A673 (cell line): ENCODE measurements around the gene CD5L.

Source experiments
- EZH2 ChIP-seq: fragments of 200-600 bp; sonication (generic); IDR thresholded peaks from 2 replicates; pipeline ENCODE4 v1.6.1; 2017; ENCODE audit warnings: borderline replicate concordance, low read depth, mild to moderate bottlenecking, mixed read lengths, antibody characterized with exemption, low read length; ENCODE audit not compliant: poor library complexity, severe bottlenecking
- TF ChIP-seq, protein P1 (sequence below): fragments of 300-800, 200-600 bp; sonication (generic); conservative IDR thresholded peaks from 2 replicates; pipeline ENCODE4 v1.5.1; 2017; ENCODE audit warnings: low read depth, mild to moderate bottlenecking, antibody characterized with exemption, low read length, moderate library complexity, mixed read lengths

DNA sequence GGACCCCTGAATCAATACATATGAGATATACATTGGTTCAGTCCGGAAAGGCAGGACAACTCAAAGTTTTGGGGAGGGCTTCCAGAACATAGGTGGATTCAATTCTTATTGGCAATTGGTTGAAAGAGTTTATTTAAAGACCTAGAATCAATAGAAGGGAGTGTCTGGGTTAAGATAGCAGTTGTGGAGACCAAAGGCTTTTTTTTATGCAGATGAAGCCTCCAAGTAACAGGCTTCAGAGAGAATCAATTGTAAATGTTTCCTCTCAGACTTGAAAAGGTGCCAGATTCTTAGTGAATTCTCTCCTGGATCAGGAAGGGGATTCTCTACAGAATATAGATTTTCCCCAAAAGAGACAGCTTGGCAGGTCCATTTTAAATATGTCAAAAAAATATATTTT, 27.0 kb upstream of the CD5L start:
- TF ChIP-seq, protein P1, sequence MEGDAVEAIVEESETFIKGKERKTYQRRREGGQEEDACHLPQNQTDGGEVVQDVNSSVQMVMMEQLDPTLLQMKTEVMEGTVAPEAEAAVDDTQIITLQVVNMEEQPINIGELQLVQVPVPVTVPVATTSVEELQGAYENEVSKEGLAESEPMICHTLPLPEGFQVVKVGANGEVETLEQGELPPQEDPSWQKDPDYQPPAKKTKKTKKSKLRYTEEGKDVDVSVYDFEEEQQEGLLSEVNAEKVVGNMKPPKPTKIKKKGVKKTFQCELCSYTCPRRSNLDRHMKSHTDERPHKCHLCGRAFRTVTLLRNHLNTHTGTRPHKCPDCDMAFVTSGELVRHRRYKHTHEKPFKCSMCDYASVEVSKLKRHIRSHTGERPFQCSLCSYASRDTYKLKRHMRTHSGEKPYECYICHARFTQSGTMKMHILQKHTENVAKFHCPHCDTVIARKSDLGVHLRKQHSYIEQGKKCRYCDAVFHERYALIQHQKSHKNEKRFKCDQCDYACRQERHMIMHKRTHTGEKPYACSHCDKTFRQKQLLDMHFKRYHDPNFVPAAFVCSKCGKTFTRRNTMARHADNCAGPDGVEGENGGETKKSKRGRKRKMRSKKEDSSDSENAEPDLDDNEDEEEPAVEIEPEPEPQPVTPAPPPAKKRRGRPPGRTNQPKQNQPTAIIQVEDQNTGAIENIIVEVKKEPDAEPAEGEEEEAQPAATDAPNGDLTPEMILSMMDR, result no peak
- TF ChIP-seq EZH2, result no peak
